AG04450 (cell line): ENCODE measurements around the gene MIEF1. TPM values are rescaled to one million over a fixed set of nuclear protein-coding genes. Genes with fewer than 3 reads are reported as not detected.

Experiments used
- CTCF ChIA-PET: fragments of 300-600, 350-600 bp; formaldehyde crosslinking; extraction: SDS; loops from one replicate; lab custom pipeline; 2022; ENCODE audit warnings: antibody characterized with exemption, inconsistent platforms; lab: Charles Lee
- POLR2A ChIA-PET: fragments of 350-600 bp; formaldehyde crosslinking; extraction: SDS; loops from one replicate; lab custom pipeline; 2021; ENCODE audit warnings: antibody characterized with exemption, inconsistent platforms; lab: Yijun Ruan, JAX
- DNase-seq: peaks from one replicate; pipeline ENCODE4 v3.0.0-alpha.2; 2011; ENCODE audit warnings: low read depth, low spot score
- H3K27ac ChIP-seq: one replicate; pipeline ENCODE4 v1.5.1; 2012; ENCODE audit warnings: low read depth, low read length, control low read depth
- H3K27me3 ChIP-seq: one replicate; pipeline ENCODE4 v1.6.0; 2012; ENCODE audit warnings: low read length; ENCODE audit not compliant: control insufficient read depth, insufficient read depth
- H3K4me3 ChIP-seq: 2 replicates; pipeline ENCODE4 v1.5.1; 2011; ENCODE audit warnings: mild to moderate bottlenecking, low read depth, low read length, control low read depth
- H3K9me3 ChIP-seq: 2 replicates; pipeline ENCODE4 v1.5.1; 2012; ENCODE audit warnings: low read length; ENCODE audit not compliant: control insufficient read depth, insufficient read depth
- CTCF ChIP-seq: IDR thresholded peaks from 2 replicates; pipeline ENCODE4 v1.5.1; 2011; ENCODE audit warnings: low read depth, low read length, control low read depth, inconsistent platforms
- polyA plus RNA-seq: library from polyadenylated mRNA; depleted of rRNA; stranded (reverse); fragments of >200 nt; gene quantifications from 2 replicates; pipeline ENCODE4 v1.2.3, GENCODE V29; 2011

Gene MIEF1
- polyA plus RNA-seq, 1 experiment = 18.9 TPM

GRCh38 chr22:39474351-39475111 lies 27.6 kb upstream of the MIEF1 start:
- Histone ChIP-seq H3K27ac (peak overlapping the region; percentile 47), H3K4me3 (no peak overlapping the region), H3K9me3 (no peaks in the 10 kb centered on the region), H3K27me3 (no peaks in the 10 kb centered on the region)
- DNase-seq = no peak
- ChIA-PET POLR2A (no interaction called here), CTCF (interaction anchor here (2.0 kb wide), 1 partner anchor 22 kb away, joined by 12 read pairs; no protein-coding TSS in a partner anchor)
- no peak for TF ChIP-seq CTCF

- Histone ChIP-seq H3K9me3 (no peaks in the 10 kb centered on the region), H3K27ac (no peak overlapping the region), H3K27me3 (peaks cover 6% of the 10 kb centered on the region), H3K4me3 (no peak overlapping the region)
- POLR2A ChIA-PET = no interaction called here
- CTCF ChIA-PET = interaction anchor here (0.8 to 2.0 kb wide), 2 partner anchors 21 to 27 kb away, joined by 3 to 12 read pairs; partner anchors contain the start of gene MIEF1
- TF ChIP-seq CTCF = no peak
- no peak for DNase-seq
These were observed 26.8 kb upstream of the MIEF1 start for GRCh38 chr22:39475337-39475736.

DNA sequence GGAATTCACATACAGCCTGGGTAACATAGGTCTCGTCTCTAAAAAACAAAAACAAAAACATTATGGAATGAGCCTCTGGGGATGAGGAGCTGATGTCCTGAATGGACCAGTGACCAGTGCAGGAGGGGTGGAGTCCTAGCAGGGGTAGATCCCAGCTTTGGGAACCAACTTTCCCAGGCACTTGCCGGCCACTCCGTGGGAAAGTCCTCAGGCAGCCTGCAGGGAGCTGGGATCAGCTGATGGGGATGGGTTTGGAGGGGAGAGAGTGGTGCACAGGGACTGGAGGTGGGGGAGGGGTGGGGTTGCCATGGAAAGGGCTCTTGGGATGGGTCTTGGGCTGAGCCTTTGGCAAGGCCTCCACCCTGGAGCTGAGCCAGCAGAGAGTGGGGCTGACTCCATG lies 26.2 kb upstream of the MIEF1 start:
- Histone ChIP-seq H3K27me3 (peaks cover 10% of the 10 kb centered on the region), H3K4me3 (no peak overlapping the region), H3K27ac (no peak overlapping the region), H3K9me3 (no peaks in the 10 kb centered on the region)
- no peak for TF ChIP-seq CTCF
- POLR2A ChIA-PET = no interaction called here
- DNase-seq = no peak
- CTCF ChIA-PET = interaction anchor here (0.8 to 2.0 kb wide), 2 partner anchors 20 to 26 kb away, joined by 3 to 12 read pairs; partner anchors contain the start of gene MIEF1

DNA sequence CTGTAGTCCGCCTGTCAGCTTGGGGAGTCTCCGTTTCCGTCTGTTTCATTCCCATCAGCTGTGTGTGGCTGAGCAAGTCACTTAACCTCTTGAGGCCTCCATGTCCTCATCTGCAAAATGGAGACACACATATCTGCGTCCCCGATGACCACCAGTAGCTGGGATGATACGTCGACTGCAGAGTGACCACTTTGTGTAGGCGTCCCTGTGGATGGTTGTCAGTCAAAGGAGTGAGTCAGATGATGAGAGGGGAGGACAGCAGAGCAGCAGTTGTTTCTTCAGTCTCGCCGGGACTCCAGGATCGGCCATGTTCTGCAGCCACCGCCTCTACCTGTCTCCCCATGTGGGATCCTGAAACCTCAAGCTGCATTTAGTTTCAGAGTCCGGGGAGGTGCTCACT lies 25.4 kb upstream of the MIEF1 start:
- ChIA-PET POLR2A (no interaction called here), CTCF (interaction anchor here (2.0 kb wide), 1 partner anchor 20 kb away, joined by 12 read pairs; no protein-coding TSS in a partner anchor)
- Histone ChIP-seq H3K27me3 (peaks cover 10% of the 10 kb centered on the region), H3K27ac (no peak overlapping the region), H3K4me3 (no peak overlapping the region), H3K9me3 (no peaks in the 10 kb centered on the region)
- no peak for TF ChIP-seq CTCF
- no peak for DNase-seq

GRCh38 chr22:39477542-39477941 lies 24.5 kb upstream of the MIEF1 start:
- no peak overlapping the region for H3K27ac ChIP-seq
- POLR2A ChIA-PET = no interaction called here
- TF ChIP-seq CTCF = no peak

More at GRCh38 chr22:39477542-39477941, 24.5 kb upstream of the MIEF1 start:
- Histone ChIP-seq H3K9me3 (no peaks in the 10 kb centered on the region), H3K27me3 (peaks cover 10% of the 10 kb centered on the region), H3K4me3 (no peak overlapping the region)
- CTCF ChIA-PET = no interaction called here
- DNase-seq = no peak
